Measurements from ENCODE around the gene LINGO4.
A peak's percentile ranks its signal among the peaks of the same experiment; 100 is the strongest.

The LINGO4 gene, protein sequence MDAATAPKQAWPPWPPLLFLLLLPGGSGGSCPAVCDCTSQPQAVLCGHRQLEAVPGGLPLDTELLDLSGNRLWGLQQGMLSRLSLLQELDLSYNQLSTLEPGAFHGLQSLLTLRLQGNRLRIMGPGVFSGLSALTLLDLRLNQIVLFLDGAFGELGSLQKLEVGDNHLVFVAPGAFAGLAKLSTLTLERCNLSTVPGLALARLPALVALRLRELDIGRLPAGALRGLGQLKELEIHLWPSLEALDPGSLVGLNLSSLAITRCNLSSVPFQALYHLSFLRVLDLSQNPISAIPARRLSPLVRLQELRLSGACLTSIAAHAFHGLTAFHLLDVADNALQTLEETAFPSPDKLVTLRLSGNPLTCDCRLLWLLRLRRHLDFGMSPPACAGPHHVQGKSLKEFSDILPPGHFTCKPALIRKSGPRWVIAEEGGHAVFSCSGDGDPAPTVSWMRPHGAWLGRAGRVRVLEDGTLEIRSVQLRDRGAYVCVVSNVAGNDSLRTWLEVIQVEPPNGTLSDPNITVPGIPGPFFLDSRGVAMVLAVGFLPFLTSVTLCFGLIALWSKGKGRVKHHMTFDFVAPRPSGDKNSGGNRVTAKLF

DNA sequence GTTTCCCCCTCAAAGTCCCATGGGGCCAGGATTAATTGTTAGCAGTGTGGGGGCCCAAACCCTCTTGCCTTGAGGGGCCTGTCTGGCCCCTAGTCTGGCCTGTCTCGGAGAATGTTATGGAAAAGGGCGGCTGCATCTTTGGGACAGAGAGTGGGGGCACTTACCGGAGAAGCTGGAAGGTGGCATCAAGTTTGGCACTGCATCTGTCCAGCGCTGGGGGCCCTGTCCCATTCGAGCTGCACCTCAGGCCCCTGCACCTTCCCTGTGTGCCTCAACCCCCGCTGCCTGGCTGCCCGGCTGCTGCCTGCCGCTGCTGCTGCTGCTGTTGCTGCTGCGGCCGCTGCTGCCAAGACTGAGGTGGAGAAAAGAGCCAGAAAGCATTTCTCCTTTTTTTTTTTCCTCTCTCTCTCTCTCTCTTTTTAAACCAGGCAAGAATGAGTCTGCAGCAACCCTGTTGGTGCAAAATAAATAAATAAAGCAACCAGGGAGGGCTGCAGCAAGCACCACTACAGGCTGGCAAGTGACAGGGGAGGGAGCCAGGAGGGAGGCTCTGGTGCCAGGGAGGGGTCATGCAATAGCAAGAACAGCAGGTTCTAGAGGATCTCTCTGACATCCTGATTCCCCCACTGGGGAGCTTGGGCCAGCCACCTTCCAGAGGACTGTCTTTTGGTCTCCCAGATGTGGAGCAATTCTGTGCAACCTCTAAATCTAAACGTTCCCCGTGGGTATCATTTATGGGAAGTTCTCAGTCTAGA is at the start of gene LINGO4:
Gene LINGO4, minus strand, starts transcription at position 354 of the 755 bp plus-strand sequence. CDS start 2,715 bp downstream, outside the sequence.
- no peak for DNase-seq (ENCODE audit: low spot score)

DNA sequence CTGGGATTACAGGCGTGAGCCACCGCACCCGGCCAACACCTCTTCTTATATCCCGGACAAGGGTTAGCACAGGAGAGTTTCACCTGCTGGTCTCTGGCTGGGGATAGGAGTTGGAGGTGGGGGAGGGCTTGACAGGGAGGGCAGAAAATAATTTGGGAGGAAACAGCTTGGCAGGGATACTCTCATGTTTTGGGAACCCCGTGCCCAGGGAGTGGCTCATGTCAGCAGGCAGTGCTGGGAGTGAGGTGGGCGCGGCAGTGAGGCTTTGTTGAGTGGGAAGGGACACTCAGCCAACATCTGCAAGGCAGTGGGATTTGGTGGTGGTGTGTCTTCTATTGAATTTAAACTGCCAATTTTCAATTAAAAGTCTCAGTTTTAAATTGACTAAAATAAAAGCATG is 49.4 kb upstream of the LINGO4 start:
- no peak for DNase-seq (ENCODE audit: low spot score)

DNA sequence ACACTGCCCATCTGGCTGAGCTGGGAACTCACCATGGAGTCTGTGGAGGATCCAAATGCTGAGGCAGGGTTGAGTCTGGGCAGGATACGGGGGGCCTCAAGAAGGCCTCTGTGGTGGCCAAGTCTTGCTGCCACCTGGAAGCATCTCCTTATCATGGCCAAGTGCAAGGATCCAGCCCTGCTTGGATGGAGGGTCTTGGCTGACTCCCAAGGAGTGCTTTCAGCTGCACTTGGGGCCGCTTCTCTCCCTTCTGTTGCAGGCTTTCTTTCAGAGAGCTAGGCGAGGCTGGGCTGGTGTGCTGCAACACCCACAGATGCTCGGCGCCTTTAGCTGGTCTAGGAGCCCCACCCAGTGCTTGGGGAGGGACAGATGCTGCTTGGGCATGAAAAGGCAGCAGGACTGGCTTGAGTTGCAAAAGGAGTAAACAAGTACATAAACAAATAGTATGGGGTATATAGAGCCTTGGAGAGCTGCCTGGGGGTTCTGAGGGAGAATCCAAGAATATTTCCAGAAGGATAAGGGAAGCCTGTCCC is 48.3 kb upstream of the LINGO4 start, which contains the start of gene THEM5:
Gene THEM5, minus strand, starts transcription at position 302 of the 533 bp plus-strand sequence. Its CDS starts 147 bp downstream, at position 155.
- DNase-seq (ENCODE audit: low spot score) = peak; percentile 64

DNA sequence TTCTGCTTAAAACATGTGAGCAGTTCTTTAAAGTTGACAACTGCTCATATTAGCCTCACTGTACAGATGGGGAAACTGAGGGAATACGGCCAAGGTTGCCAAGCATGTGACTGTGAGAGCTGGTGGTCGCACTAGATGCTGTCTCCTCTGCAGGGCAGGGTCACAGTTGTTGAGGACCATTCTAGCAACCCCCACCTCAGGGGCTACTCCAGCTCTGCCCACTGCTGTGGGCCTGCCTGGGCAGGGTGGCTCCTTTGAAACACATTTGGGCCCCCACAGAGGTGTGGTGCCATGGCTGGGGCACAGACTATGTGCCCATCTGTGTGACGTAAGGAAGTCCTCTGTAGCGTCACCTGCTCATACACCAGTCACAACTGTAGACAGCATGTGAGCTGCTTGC is 47.5 kb upstream of the LINGO4 start:
- no peak for DNase-seq (ENCODE audit: low spot score)

DNA sequence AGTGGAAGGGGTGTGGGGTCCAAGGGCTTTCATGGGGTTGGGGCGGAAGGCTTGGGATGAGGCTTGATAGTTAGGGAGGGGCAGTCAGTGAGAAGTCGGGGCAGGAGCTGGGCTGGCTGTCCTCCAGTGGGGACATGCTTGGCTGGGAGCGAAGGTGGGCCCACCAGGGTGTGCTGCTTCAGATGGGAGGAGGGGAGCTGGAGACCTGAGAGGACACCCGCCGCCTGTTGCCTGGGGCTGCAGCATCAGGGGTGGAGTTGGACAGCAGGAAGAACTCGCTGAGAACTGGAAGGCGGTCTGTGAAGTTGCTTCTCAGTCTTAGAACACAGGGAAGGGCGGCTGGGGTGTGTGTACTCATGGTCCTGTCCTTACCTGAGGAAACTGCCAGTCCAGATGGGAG is 46.7 kb upstream of the LINGO4 start:
- DNase-seq (ENCODE audit: low spot score) = no peak

DNA sequence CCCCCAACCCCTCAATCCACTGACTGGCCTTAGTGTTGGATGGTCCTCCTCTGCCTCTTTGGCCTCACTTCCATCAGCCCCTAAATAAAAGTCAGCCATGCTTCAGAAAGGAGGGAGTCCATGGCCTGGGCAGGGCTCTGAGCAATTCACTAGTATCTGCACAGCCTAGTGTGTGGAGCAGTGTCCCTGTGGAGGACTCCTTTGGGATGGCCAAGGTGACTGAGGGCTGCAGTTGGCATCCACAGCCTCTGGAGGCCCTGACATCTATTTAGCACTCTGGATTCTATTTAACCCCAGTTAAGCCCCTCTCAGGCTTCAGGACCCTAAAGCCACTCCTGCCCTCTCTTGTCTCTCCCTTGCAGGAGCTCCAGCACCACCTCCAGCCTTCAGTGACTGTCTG is 44.7 kb upstream of the LINGO4 start:
- no peak for DNase-seq (ENCODE audit: low spot score)

DNA sequence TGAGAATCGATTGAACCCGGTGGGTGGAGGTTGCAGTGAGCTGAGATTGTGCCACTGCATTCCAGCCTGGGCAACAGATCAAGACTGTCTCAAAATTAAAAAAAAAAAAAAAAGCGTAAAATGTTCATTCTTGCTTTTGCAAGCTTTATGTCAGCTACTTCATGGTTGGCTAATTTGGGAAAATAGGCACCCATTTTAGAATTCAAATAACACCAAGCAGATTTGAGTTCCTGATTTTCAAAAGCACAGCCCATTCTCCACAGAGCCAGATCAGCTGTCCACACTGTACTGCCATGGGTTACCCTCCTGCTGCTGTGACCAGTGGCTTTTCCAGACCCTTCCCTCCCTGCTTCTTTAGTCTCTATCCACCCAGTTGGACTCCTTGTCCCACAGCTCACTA is 43.9 kb upstream of the LINGO4 start:
- no peak for DNase-seq (ENCODE audit: low spot score)

DNA sequence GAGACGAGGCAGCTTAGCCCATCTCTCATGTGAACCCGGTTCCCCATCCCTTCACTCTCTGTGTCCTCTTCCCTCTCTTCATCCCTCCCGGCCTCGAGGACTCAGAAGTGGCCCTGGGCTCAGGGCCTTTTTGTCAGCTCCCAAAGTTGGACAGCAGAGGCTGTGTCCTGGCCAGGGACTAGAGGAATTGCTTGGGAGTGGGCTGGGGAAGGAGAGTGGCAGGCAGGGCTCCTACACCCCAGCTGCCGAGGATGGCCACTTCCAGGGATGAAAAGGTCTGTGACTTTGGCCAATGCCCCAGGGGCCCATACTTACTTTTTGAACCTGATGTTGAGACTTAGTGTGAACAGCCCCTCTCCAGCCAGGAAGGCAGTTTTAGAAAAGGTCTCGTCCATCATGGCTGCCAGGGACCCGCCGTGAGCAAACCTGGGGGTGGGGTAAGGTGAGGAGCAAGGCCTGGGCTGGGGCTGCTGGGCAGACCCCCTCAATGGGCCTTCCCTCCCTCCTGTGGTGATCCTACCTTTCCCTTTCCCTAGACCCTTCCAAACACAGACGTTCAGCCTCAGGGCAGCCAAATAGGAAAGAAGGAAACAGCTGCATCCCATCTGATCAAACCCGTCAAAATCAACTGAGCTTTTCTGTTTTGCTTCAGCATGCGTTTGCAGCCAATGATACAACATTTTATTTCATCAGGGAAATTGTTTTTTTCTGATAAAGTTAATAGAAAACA is 42.8 kb upstream of the LINGO4 start:
- DNase-seq (ENCODE audit: low spot score) = no peak

DNA sequence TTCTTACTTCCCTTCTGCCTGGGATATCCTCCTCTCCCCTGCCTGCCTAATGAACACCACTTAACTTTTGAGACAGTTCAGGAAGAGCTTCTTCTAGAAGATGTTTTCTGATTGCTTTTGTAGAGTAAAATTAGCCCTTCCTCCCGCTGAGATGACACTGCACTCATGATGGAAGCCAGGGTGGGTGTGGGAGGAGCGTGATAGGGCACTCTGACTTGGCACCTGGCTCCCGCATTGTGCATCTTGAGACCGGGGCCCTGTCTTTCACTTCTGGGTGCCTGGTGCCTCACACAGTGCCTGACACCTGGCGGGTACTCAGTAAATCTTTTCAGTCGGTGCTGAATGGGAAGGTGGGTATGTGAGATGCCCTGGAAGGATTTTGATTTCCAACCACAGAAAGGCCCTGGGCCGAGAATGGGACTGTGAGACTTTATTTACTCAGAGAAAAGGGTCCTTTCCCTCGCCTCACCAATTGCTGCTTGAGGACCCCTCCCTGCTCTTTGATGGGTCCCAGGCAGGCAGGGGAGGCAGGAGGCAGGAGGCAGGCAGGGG is 41.5 kb upstream of the LINGO4 start:
- DNase-seq (ENCODE audit: low spot score) = no peak

DNA sequence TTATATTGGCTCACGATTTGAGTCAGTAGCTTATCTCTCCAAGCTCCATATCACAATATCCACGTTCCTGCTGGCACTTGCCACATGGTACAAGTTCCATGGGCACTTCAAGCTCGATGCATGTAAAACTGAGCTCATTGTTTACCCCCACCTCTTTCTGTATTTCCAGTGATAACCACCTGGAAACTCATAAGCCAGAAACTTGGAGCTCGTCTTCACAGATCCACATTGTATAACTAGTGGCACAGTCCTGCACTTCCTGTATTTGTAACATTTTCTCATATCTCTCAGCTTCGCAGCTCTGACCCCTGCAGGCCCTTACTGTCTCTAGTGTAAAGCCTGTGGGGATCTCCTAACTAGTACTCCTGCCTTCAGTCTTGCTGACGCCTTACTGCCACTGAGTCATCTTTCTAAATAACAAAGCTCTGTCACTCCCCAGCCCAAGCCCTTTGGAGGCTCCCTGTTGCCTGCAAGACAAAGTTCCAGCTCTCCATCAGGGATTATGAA is 40.9 kb upstream of the LINGO4 start:
- DNase-seq (ENCODE audit: low spot score) = no peak

DNA sequence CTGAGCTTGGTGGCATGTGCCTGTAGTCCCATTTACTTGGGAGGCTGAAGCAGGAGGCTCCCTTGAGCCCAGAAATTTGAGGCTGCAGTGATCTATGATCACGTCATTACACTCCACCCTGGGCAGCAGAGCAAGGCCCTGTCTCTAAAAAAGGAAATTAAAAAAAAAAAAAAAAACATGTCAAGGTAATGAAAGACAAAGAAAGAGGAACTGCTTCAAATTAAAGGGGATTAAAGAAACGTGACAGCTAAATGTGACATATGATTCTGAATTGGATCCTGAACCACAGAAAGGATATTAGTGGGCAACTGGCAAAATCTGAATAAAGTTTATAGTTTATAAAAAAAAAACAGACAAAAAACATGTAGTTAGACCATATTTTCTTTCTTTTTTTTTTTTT is 38.2 kb upstream of the LINGO4 start:
- DNase-seq (ENCODE audit: low spot score) = no peak

DNA sequence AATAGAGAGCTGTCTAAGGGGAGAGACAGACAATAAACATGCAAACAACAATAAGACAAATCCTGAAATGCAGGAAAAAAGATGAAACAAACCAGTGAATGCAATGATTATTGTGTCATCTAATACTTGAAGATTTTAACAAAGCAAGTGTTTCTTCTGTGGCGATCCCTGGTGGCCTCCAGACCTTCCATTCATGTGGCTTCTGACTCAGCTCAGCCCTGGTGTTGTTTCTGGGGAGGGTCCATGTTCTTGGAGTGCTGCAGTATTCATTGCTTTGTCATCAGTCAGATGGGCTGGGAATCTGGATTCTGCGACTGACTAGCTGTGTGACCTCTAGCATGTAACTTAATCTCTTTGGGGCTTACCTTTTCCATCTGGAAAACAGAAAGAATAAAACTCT is 35.9 kb upstream of the LINGO4 start:
- DNase-seq (ENCODE audit: low spot score) = no peak

DNA sequence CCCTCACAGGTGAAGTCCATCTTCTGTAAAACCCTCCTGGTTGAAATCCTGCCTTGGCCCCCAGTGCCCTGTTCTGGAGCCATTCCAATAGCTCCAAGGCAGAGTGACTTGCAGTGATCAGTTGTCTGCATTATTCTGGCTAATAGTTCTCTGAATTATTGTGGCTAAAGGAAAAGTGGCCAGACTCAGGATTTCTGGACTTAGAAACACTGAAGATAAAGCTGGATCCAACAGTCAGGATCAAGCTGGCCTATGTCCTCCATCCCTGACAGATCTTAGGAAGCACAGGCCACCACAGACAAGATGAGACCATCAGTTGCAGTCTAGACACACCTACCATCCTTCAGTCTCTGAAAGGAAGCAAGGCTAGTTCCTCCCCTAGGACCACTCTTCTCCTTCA is 35.2 kb upstream of the LINGO4 start:
- DNase-seq (ENCODE audit: low spot score) = no peak

DNA sequence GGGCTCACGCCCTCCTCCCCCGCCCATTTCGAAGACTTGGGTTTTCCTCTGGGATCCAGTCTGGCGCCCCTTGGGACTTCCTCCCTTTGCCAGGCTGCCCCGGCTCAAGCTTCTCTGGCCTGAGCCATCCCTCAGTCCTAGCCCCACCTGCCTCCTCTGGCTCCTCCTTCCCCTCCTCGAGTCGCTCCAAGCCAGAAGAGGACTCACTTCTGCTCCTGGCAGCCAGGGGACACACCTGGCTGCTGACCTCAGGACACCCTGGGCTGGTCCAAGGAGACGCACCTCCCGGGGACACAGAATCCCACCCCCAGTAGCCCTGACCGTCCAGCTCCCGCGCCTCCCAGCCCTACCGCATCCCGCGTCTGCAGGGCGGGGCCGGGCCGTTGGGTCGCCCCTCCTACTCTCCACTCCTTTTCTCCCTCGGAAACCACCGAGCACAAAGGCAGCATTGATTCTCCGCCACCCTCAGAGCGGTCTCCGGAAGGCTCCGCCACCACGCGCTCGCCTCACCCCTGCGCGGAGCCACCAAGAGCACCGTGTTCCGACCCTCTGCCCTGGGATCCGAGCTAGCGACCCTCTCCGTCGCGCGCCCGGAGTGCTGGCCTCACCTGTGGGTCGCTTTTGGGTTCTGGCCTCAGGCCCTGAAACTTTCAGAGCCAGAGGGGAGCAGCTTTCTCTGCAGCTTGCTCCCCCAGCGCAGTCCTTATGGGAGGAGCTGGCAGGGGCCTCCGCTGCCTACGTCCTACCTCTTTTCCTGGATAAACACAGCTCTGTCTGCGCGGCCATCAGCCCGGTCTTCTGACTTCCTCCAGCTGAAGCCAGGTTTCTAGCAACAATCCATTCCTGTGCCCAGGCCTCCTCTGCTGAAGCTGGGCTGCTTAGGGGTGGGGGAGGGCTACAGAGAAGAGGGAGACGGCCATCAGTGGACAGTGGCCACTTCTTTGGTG is 34.5 kb upstream of the LINGO4 start, which contains the start of gene C2CD4D:
Gene C2CD4D, minus strand, starts transcription at position 364 of the 947 bp plus-strand sequence. CDS start 831 bp downstream, outside the sequence.
- no peak for DNase-seq (ENCODE audit: low spot score)

DNA sequence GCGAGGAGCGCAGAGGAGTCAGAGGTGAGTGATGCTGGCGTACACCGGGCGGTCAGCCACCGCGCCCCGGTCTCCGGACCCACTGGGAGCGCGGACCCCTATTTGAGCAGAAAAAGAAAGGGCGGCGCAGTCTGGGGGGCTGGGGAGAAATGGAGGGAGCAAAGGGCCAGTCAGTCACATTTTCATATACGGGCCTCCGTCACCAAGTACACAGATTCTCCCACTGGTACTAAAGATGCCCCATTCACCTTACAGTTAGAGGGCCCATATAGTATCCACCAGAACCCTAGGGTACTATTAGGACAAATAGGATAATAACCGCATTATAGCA is 33.8 kb upstream of the LINGO4 start:
- DNase-seq (ENCODE audit: low spot score) = no peak

DNA sequence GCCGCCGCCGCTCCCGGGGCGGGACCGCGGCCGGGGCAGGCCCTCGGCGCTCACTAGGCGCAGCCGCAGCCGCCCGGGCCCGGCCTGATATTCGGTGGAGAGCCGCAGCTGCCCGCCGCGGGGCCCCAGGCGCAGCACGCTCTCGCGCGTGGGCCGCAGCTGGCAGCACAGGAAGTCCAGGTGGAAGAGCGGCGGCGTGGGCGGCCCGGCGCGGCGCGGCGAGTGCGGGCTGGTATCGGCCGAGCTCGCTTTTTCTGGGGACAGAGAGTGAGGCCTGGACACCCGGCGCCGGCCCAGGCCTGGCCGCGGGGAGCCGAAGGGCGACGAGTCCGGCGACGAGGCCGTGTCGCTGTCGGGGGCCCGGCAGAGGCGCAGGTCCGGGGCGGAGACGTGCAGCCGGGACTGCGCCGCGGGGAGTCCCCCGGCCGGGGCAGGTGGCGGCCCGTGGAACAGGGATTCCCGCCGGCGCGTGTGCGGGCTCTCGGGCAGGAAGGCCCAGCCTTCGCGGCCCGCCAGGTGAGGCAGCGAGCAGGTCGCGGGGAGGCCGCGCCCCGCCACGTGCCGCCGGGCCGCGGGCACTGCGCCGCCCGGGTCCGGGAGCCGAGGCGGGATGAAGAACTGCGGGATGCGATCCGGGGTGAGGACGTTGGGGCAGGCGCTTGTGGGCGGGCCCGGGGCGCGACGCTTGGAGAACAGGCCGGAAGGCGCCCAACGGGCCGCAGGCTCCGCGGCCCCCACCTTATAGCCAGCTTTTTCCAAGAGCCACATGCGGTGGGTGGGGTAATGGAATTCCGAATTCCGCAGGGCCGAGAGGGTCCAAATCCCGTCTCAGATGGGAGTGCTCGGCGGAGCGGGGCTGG is 33.2 kb upstream of the LINGO4 start:
- DNase-seq (ENCODE audit: low spot score) = no peak

DNA sequence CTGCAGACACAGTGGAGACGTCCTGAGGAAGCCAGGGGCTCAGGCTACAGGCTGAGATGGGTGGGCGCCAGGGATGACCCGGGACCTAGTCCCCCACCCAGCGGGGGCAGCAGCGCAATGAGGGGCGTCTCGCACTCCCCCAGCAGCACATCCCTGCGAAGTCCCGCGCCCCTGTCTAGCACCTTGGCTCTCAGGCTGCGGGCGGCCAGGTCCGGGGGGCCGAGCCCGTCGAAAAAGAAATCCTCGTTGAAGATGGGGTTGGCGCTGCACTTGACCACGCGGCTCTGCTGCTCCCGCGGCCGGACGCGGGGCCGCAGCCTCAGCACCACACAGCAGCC is 32.6 kb upstream of the LINGO4 start:
- DNase-seq (ENCODE audit: low spot score) = no peak

DNA sequence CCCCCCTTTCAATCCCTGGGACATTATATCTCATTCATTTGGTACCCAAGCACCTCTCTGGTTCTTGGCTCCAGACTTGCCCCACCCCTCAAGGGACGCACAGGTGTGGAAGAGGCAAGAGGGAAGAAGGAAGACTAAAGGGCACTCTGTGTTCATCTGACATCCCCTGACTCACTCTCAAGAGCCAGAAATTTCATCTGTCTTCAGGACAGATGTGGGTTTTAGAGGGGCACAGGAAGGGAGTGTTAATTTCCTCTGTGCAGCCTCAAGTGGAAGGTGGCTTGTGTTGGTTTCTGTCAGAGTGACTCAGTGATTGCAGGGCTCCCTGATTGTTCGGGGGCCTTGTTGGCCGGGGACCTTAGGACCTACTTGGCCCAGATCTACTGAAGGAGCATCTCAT is 32.0 kb upstream of the LINGO4 start:
- DNase-seq (ENCODE audit: low spot score) = no peak

DNA sequence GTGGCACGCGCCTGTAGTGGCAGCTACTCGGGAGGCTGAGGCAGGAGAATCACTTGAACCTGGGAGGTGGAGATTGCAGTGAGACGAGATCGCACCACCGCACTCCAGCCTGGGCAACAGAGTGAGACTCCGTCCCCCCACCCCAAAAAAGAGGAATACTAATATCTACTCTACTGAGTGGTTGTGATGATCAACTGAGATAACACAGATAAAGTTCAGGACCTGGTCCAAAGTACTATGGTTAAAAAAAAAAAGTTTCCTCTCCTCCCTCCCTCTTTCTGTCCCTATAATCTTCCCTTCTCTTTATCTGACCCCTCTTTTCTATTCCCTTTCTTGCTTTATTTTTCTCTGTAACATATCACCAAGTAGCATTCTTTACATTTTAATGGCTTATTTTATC is 30.4 kb upstream of the LINGO4 start:
- no peak for DNase-seq (ENCODE audit: low spot score)
